Lower leg skin (tissue), 3 donors: ENCODE results near the gene MAGEA8.

Source experiments
- POLR2A ChIP-seq, 2 donors: fragments of 450-650 bp; IDR thresholded peaks; one replicate each; pipeline ENCODE4 v1.6.1; 2016 to 2017; ENCODE audit warnings: antibody characterized with exemption in 2 of 2, mild to moderate bottlenecking in 1 of 2, moderate library complexity in 1 of 2
- TF ChIP-seq, protein P1 (sequence below), 3 donors: fragments of 450-650 bp; IDR thresholded peaks; one replicate each; pipeline ENCODE4 v1.5.1; 2016; ENCODE audit warnings: antibody characterized with exemption in 3 of 3, mild to moderate bottlenecking in 3 of 3, moderate library complexity in 2 of 3

DNA sequence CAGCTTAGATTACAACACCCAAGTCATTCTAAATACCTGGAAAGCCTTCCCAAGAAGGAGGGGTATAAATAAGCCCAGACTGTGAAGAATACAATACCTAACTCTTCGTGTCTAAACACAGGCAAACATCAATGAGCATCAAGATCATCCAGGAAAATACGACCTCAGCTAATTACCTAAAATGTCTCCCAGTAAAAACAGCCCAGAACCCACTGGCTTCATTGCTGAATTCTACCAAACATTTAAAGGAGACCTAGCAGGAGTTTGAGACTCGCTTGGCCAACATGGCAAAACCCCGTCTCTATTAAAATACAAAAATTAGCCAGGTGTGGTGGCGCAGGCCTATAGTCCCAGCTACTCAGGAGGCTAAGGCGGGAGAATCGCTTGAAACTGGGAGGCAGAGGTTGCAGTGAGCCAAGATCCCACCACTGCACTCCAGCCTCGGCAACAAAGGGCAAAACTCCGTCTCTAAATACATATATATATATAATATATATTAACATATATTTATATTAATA is 29.3 kb downstream of the MAGEA8 start:
- TF ChIP-seq, protein P1, sequence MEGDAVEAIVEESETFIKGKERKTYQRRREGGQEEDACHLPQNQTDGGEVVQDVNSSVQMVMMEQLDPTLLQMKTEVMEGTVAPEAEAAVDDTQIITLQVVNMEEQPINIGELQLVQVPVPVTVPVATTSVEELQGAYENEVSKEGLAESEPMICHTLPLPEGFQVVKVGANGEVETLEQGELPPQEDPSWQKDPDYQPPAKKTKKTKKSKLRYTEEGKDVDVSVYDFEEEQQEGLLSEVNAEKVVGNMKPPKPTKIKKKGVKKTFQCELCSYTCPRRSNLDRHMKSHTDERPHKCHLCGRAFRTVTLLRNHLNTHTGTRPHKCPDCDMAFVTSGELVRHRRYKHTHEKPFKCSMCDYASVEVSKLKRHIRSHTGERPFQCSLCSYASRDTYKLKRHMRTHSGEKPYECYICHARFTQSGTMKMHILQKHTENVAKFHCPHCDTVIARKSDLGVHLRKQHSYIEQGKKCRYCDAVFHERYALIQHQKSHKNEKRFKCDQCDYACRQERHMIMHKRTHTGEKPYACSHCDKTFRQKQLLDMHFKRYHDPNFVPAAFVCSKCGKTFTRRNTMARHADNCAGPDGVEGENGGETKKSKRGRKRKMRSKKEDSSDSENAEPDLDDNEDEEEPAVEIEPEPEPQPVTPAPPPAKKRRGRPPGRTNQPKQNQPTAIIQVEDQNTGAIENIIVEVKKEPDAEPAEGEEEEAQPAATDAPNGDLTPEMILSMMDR (IDR thresholded peaks at IDR 0.05), result no peak
- no peak for TF ChIP-seq POLR2A (IDR thresholded peaks at IDR 0.05)
